K562 (cell line): Measurements from ENCODE around the gene B2M. TPM values are rescaled to one million over a fixed set of nuclear protein-coding genes. Genes with fewer than 3 reads are reported as not detected.
A peak's percentile ranks its signal among the peaks of the same experiment; 100 is the strongest.

Experiments
- AFF1 ChIP-seq, 2 experiments: fragments of 450-650 bp; IDR thresholded peaks; 2 replicates each; pipeline ENCODE4 v1.6.1; 2018; ENCODE audit warnings: mild to moderate bottlenecking in 2 of 2, low read depth in 1 of 2; ENCODE audit not compliant: partially characterized antibody in 2 of 2
- DDX20 ChIP-seq: fragments of 450-650 bp; IDR thresholded peaks from 2 replicates; pipeline ENCODE4 v1.6.1; 2016; ENCODE audit warnings: missing genetic modification characterization, low read depth, mild to moderate bottlenecking, missing compliant biosample characterization, moderate library complexity
- E2F6 ChIP-seq, 2 experiments: IDR thresholded peaks; 2 replicates each; pipeline ENCODE4 v1.6.1; 2011; ENCODE audit warnings: borderline replicate concordance in 1 of 2, control low read depth in 1 of 2, low read depth in 1 of 2, low read length in 1 of 2, mild to moderate bottlenecking in 1 of 2, mixed read lengths in 1 of 2, moderate library complexity in 1 of 2; ENCODE audit not compliant: insufficient read depth in 1 of 2, insufficient read length in 1 of 2, poor library complexity in 1 of 2, severe bottlenecking in 1 of 2; ENCODE audit errors: extremely low read depth in 1 of 2
- NR2F6 ChIP-seq: fragments of 450-650 bp; formaldehyde crosslinking; IDR thresholded peaks from 2 replicates; pipeline ENCODE4 v1.4.0; 2020; ENCODE audit warnings: mild to moderate bottlenecking
- RAD51 ChIP-seq: fragments of 450-650 bp; IDR thresholded peaks from 2 replicates; pipeline ENCODE4 v1.7.1; 2016; ENCODE audit warnings: low read depth, mild to moderate bottlenecking, borderline replicate concordance
- SMARCA4 ChIP-seq: fragments of 450-650 bp; IDR thresholded peaks from 2 replicates; pipeline ENCODE4 v1.6.1; 2016
- ZNF436 ChIP-seq: fragments of 250-450, 450-650 bp; sonication (Bioruptor Pico); formaldehyde crosslinking; IDR thresholded peaks from 2 replicates; pipeline ENCODE4 v1.7.0; 2020; ENCODE audit warnings: mild to moderate bottlenecking
- ZNF551 ChIP-seq: fragments of 250-450 bp; sonication (Bioruptor Pico); IDR thresholded peaks from 2 replicates; pipeline ENCODE4 v1.5.0; 2021; ENCODE audit warnings: mild to moderate bottlenecking, moderate library complexity
- polyA plus RNA-seq, 8 experiments: library from polyadenylated mRNA; depleted of rRNA in 4 of 8; stranded (reverse) in 5 of 8; unstranded in 3 of 8; fragments of >200 nt; fragmentation: Nextera tagmentation in 2 of 8; fragmentation: Illumina TruSeq in 1 of 8; extraction: Ambion mirVana in 2 of 8; extraction: Trizol in 1 of 8; gene quantifications; 2 replicates each; pipeline versions ENCODE4 v1.2.1 to v1.2.3, GENCODE V29; 2011 to 2014; ENCODE audit warnings: inconsistent platforms in 1 of 8, missing spikeins in 1 of 8
- total RNA-seq, 7 experiments: library from RNA; depleted of rRNA in 6 of 7; stranded (reverse); fragments of >200 nt in 6 of 7; fragmentation: Illumina TruSeq in 2 of 7; extraction: Trizol in 2 of 7; gene quantifications; 2 replicates each; pipeline versions ENCODE4 v1.2.1 to v1.2.3, GENCODE V29; 2011 to 2021; ENCODE audit warnings: low replicate concordance in 1 of 7
- TF ChIP-seq, protein P1 (sequence below): fragments of 200-600 bp; sonication (generic); IDR thresholded peaks from one replicate; pipeline ENCODE4 v1.6.1; 2012; ENCODE audit warnings: mild to moderate bottlenecking, low read depth, low read length, inconsistent platforms

The B2M gene
- total and polyA plus RNA-seq, 9 of the 15 experiments (the other 6 are each of a cell fraction or from before 2014, with no cell fraction given) = 460 to 3,138 (median 1,032) TPM

DNA sequence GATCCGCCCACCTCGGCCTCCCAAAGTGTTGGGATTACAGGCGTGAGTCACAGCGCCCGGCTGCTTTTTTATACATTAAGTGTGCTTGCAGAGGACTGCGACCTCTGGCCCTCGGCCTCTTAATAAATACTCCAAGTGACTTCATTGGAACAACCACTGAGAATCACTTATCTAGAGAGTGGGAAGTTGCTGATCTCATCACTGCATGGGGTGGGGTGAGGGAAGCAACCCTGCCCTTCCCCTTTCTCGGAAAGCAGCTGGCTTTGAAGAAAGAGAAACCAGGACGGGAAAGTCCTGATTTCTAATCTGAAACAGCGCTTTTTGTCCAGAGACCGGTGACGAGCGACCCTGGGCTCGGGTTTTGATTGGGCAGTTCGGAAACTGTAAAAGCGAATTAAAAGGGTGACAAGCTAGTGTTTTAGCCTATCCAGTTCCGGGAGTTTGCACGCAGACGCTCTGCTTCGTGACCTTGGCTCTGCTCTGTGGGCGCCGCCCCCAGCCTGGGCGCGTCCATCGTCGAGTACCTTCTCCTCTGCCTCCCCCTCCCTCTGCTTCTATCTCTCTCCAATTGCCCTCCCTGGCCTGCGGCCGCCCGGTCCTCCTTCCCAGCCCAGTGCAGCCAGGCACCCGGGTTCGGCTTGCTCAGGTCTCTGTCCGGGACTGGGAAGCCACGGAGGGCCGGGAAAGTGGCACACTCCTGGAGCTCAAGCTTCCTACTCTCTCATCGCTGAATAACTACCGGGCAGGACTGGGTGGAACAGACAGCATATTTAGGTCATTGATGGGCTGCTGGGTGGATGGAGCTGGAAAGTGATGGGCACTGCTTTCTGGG is 17.5 kb downstream of the B2M start (continued):
- TF ChIP-seq, protein P1, sequence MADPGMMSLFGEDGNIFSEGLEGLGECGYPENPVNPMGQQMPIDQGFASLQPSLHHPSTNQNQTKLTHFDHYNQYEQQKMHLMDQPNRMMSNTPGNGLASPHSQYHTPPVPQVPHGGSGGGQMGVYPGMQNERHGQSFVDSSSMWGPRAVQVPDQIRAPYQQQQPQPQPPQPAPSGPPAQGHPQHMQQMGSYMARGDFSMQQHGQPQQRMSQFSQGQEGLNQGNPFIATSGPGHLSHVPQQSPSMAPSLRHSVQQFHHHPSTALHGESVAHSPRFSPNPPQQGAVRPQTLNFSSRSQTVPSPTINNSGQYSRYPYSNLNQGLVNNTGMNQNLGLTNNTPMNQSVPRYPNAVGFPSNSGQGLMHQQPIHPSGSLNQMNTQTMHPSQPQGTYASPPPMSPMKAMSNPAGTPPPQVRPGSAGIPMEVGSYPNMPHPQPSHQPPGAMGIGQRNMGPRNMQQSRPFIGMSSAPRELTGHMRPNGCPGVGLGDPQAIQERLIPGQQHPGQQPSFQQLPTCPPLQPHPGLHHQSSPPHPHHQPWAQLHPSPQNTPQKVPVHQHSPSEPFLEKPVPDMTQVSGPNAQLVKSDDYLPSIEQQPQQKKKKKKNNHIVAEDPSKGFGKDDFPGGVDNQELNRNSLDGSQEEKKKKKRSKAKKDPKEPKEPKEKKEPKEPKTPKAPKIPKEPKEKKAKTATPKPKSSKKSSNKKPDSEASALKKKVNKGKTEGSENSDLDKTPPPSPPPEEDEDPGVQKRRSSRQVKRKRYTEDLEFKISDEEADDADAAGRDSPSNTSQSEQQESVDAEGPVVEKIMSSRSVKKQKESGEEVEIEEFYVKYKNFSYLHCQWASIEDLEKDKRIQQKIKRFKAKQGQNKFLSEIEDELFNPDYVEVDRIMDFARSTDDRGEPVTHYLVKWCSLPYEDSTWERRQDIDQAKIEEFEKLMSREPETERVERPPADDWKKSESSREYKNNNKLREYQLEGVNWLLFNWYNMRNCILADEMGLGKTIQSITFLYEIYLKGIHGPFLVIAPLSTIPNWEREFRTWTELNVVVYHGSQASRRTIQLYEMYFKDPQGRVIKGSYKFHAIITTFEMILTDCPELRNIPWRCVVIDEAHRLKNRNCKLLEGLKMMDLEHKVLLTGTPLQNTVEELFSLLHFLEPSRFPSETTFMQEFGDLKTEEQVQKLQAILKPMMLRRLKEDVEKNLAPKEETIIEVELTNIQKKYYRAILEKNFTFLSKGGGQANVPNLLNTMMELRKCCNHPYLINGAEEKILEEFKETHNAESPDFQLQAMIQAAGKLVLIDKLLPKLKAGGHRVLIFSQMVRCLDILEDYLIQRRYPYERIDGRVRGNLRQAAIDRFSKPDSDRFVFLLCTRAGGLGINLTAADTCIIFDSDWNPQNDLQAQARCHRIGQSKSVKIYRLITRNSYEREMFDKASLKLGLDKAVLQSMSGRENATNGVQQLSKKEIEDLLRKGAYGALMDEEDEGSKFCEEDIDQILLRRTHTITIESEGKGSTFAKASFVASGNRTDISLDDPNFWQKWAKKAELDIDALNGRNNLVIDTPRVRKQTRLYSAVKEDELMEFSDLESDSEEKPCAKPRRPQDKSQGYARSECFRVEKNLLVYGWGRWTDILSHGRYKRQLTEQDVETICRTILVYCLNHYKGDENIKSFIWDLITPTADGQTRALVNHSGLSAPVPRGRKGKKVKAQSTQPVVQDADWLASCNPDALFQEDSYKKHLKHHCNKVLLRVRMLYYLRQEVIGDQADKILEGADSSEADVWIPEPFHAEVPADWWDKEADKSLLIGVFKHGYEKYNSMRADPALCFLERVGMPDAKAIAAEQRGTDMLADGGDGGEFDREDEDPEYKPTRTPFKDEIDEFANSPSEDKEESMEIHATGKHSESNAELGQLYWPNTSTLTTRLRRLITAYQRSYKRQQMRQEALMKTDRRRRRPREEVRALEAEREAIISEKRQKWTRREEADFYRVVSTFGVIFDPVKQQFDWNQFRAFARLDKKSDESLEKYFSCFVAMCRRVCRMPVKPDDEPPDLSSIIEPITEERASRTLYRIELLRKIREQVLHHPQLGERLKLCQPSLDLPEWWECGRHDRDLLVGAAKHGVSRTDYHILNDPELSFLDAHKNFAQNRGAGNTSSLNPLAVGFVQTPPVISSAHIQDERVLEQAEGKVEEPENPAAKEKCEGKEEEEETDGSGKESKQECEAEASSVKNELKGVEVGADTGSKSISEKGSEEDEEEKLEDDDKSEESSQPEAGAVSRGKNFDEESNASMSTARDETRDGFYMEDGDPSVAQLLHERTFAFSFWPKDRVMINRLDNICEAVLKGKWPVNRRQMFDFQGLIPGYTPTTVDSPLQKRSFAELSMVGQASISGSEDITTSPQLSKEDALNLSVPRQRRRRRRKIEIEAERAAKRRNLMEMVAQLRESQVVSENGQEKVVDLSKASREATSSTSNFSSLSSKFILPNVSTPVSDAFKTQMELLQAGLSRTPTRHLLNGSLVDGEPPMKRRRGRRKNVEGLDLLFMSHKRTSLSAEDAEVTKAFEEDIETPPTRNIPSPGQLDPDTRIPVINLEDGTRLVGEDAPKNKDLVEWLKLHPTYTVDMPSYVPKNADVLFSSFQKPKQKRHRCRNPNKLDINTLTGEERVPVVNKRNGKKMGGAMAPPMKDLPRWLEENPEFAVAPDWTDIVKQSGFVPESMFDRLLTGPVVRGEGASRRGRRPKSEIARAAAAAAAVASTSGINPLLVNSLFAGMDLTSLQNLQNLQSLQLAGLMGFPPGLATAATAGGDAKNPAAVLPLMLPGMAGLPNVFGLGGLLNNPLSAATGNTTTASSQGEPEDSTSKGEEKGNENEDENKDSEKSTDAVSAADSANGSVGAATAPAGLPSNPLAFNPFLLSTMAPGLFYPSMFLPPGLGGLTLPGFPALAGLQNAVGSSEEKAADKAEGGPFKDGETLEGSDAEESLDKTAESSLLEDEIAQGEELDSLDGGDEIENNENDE = no peak
- no peak for TF ChIP-seq RAD51
- TF ChIP-seq AFF1 (IDR thresholded peaks at IDR 0.05; ENCODE audit: low read depth in 1 of 2, partially characterized antibody in 2 of 2) = peak in 1 of 2 experiments; percentile 42
- TF ChIP-seq NR2F6 (CRISPR knock-in tag) = no peak
- no peak for TF ChIP-seq ZNF551 (CRISPR knock-in tag)
- no peak for TF ChIP-seq ZNF436
- TF ChIP-seq E2F6 (IDR thresholded peaks at IDR 0.05; ENCODE audit: borderline replicate concordance in 1 of 2, extremely low read depth in 1 of 2, insufficient read depth in 1 of 2, insufficient read length in 1 of 2, low read depth in 1 of 2, low read length in 1 of 2, poor library complexity in 1 of 2, severe bottlenecking in 1 of 2) = peak in 1 of 2 experiments; percentile 9
- no peak for TF ChIP-seq DDX20 (tag)
- TF ChIP-seq SMARCA4 = peak; percentile 84
